HEK293T (cell line): ENCODE measurements around the gene PGBD1.

Source experiments
- FOXK2 ChIP-seq: fragments of 450-650 bp; IDR thresholded peaks from 2 replicates; pipeline ENCODE4 v1.6.1; 2016; ENCODE audit warnings: mild to moderate bottlenecking
- TF ChIP-seq, protein P1 (sequence below): fragments of 450-650 bp; IDR thresholded peaks from 2 replicates; pipeline ENCODE4 v1.6.1; 2016

DNA sequence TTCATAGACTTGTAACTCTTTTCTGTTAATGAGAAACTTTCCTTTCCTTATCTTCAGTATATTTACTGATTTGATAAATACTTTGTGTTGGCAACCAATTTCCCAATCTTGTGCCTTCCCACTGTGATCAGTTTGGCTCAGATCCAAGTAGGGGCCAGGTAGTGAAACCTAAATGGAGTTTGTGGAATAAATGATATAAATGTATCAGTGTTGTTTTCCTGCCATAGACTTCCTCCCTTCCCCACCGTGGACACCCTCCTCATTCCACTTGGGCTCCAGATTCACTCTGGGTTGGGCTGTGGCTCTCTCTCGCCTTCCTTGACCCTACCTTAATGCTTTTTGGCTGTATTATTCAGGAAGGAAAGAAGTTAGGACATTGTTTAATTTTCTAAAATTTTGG, 69.7 kb downstream of the PGBD1 start:
- no peak for TF ChIP-seq FOXK2
- TF ChIP-seq, protein P1, sequence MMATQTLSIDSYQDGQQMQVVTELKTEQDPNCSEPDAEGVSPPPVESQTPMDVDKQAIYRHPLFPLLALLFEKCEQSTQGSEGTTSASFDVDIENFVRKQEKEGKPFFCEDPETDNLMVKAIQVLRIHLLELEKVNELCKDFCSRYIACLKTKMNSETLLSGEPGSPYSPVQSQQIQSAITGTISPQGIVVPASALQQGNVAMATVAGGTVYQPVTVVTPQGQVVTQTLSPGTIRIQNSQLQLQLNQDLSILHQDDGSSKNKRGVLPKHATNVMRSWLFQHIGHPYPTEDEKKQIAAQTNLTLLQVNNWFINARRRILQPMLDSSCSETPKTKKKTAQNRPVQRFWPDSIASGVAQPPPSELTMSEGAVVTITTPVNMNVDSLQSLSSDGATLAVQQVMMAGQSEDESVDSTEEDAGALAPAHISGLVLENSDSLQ, result no peak
